GM12878 (cell line): ENCODE measurements around the gene CKAP5. TPM values are rescaled to one million over a fixed set of nuclear protein-coding genes. Genes with fewer than 3 reads are reported as not detected.

Source experiments
- ATAC-seq: fragments of 200-7000 bp; cut with Tn5 transposase; 3 replicates; pipeline ENCODE4 v1.9.1; 2020; ENCODE audit warnings: mild to moderate bottlenecking, moderate library complexity
- BruUV-seq: library from RNA; stranded (reverse); fragments of 400-500 nt; replicated peaks from 2 replicates; lab custom pipeline; 2021; lab: Mats Ljungman, UMichigan
- CTCF ChIA-PET: fragments of 300-600 bp; sonication (Branson Sonifier 250); formaldehyde crosslinking; extraction: SDS; loops from one replicate; lab custom pipeline; 2021; ENCODE audit warnings: inconsistent platforms; lab: Yijun Ruan, JAX
- POLR2A ChIA-PET: fragments of 350-600 bp; formaldehyde crosslinking; extraction: SDS; loops from one replicate; lab custom pipeline; 2021; ENCODE audit warnings: inconsistent platforms; lab: Charles Lee
- RAD21 ChIA-PET: fragments of 300-600 bp; sonication (Branson Sonifier 250); formaldehyde crosslinking; loops from one replicate; lab custom pipeline; 2023; ENCODE audit warnings: antibody characterized with exemption; ENCODE audit not compliant: unreplicated experiment; lab: Charles Lee
- SMC1A ChIA-PET: fragments of 300-600 bp; sonication (Branson Sonifier 250); formaldehyde crosslinking; loops from one replicate; lab custom pipeline; 2023; ENCODE audit not compliant: unreplicated experiment, uncharacterized antibody; lab: Charles Lee
- DNase-seq: peaks from one replicate; pipeline ENCODE4 v3.0.0-alpha.2; 2011; ENCODE audit warnings: low read depth, low spot score
- FAIRE-seq: peaks from 3 replicates; lab custom pipeline; 2011; peaks lifted over from hg19 to GRCh38; lab: Jason Lieb, UNC
- H2AFZ ChIP-seq: 2 replicates; pipeline ENCODE4 v1.6.0; 2011; ENCODE audit warnings: low read depth, low read length, control low read depth; ENCODE audit not compliant: control insufficient read depth
- H3K27ac ChIP-seq: 2 replicates; pipeline ENCODE4 v1.5.1; 2011; ENCODE audit warnings: control low read depth; ENCODE audit not compliant: control insufficient read depth, insufficient read depth
- H3K27me3 ChIP-seq, 2 experiments: replicated peaks in 1 of 2; 2 replicates each; pipeline versions ENCODE4 v1.6.0 to v1.6.1; 2011; ENCODE audit warnings: low read length in 1 of 2; ENCODE audit not compliant: control insufficient read depth in 2 of 2, insufficient read depth in 2 of 2
- H3K36me3 ChIP-seq, 2 experiments: 2 replicates each; pipeline ENCODE4 v1.5.1; 2011; ENCODE audit warnings: low read length in 1 of 2; ENCODE audit not compliant: control insufficient read depth in 2 of 2, insufficient read depth in 2 of 2
- H3K4me1 ChIP-seq: 2 replicates; pipeline ENCODE4 v1.6.1; 2011; ENCODE audit warnings: mild to moderate bottlenecking, low read length, moderate library complexity, mixed read lengths; ENCODE audit not compliant: control insufficient read depth, insufficient read depth
- H3K4me2 ChIP-seq: 2 replicates; pipeline ENCODE4 v1.6.0; 2011; ENCODE audit warnings: control low read depth; ENCODE audit not compliant: control insufficient read depth, insufficient read depth
- H3K4me3 ChIP-seq: fragments of 200-600 bp; sonication (generic); 2 replicates; pipeline ENCODE4 v1.5.1; 2016
- H3K79me2 ChIP-seq: 2 replicates; pipeline ENCODE4 v1.6.0; 2011; ENCODE audit warnings: low read length; ENCODE audit not compliant: control insufficient read depth, insufficient read depth
- H3K9ac ChIP-seq: 2 replicates; pipeline ENCODE4 v1.8.0; 2011; ENCODE audit warnings: low read length, control low read depth, mixed read lengths; ENCODE audit not compliant: control insufficient read depth, insufficient read depth
- H3K9me3 ChIP-seq: replicated peaks from 3 replicates; pipeline ENCODE4 v1.5.1; 2011; ENCODE audit warnings: mild to moderate bottlenecking, low read length; ENCODE audit not compliant: control insufficient read depth, insufficient read depth
- H4K20me1 ChIP-seq: 2 replicates; pipeline ENCODE4 v1.6.0; 2011; ENCODE audit not compliant: control insufficient read depth, insufficient read depth
- BACH1 ChIP-seq: fragments of 450-650 bp; IDR thresholded peaks from 2 replicates; pipeline ENCODE4 v1.6.1; 2017; ENCODE audit warnings: mild to moderate bottlenecking, borderline replicate concordance
- CBX3 ChIP-seq: fragments of 200-600 bp; sonication (generic); IDR thresholded peaks from 2 replicates; pipeline ENCODE4 v1.6.1; 2016; ENCODE audit warnings: low read depth, borderline replicate concordance
- CHD4 ChIP-seq: fragments of 200-600 bp; sonication (generic); IDR thresholded peaks from 2 replicates; pipeline ENCODE4 v1.6.1; 2016; ENCODE audit warnings: mild to moderate bottlenecking
- CREM ChIP-seq: IDR thresholded peaks from 2 replicates; pipeline ENCODE4 v1.6.1; 2014; ENCODE audit warnings: antibody characterized with exemption, low read depth
- ELK1 ChIP-seq: IDR thresholded peaks from 2 replicates; pipeline ENCODE4 v1.6.1; 2012; ENCODE audit warnings: low read depth, low read length, improper control_type of control experiment
- ETV6 ChIP-seq, 2 experiments: fragments of 450-650 bp in 1 of 2; IDR thresholded peaks in 1 of 2; conservative IDR thresholded peaks in 1 of 2; 2 replicates each; pipeline ENCODE4 v1.6.1; 2014; ENCODE audit warnings: antibody characterized with exemption in 1 of 2, borderline replicate concordance in 1 of 2, low read depth in 1 of 2, mild to moderate bottlenecking in 1 of 2, moderate library complexity in 1 of 2
- FOXK2 ChIP-seq: fragments of 450-650 bp; IDR thresholded peaks from 2 replicates; pipeline ENCODE4 v1.6.1; 2017; ENCODE audit warnings: mild to moderate bottlenecking, moderate library complexity
- IRF5 ChIP-seq: fragments of 450-650 bp; IDR thresholded peaks from 2 replicates; pipeline ENCODE4 v1.6.1; 2017; ENCODE audit warnings: borderline replicate concordance
- MTA3 ChIP-seq: IDR thresholded peaks from 2 replicates; pipeline ENCODE4 v1.6.1; 2012; ENCODE audit warnings: low read length, inconsistent platforms, borderline replicate concordance
- PKNOX1 ChIP-seq: fragments of 450-650 bp; IDR thresholded peaks from 2 replicates; pipeline ENCODE4 v1.6.1; 2016; ENCODE audit warnings: mild to moderate bottlenecking
- RB1 ChIP-seq: fragments of 450-650 bp; formaldehyde crosslinking; IDR thresholded peaks from 2 replicates; pipeline ENCODE4 v1.6.1; 2017; ENCODE audit warnings: mild to moderate bottlenecking, borderline replicate concordance
- SREBF2 ChIP-seq: IDR thresholded peaks from 2 replicates; pipeline ENCODE4 v1.6.1; 2012; ENCODE audit warnings: mild to moderate bottlenecking, low read length
- YY1 ChIP-seq: IDR thresholded peaks from 2 replicates; pipeline ENCODE4 v1.6.1; 2011; ENCODE audit warnings: low read depth, mild to moderate bottlenecking, low read length
- ZNF24 ChIP-seq: fragments of 450-650 bp; IDR thresholded peaks from 2 replicates; pipeline ENCODE4 v1.6.1; 2017; ENCODE audit warnings: antibody characterized with exemption, mild to moderate bottlenecking
- ZZZ3 ChIP-seq: IDR thresholded peaks from 2 replicates; pipeline ENCODE4 v1.6.1; 2011; ENCODE audit warnings: low read depth; ENCODE audit not compliant: control insufficient read depth, insufficient read length
- WGBS: methylation state at CpG from one replicate; pipeline ENCODE4 v1.1.6; 2016; ENCODE audit warnings: low lambda C conversion rate; ENCODE audit not compliant: insufficient replicate concordance, insufficient coverage; ENCODE audit errors: missing lambda C conversion rate; 5-methylcytosine and 5-hydroxymethylcytosine counted together
- in situ Hi-C: fragments of 300-500 bp; cut with MboI; formaldehyde crosslinking; loops from 9 replicates; pipeline ENCODE4 v1.14.3; 2018; ENCODE audit warnings: mixed read lengths
- intact Hi-C: fragments of 100-400 bp; cut with micrococcal nuclease; formaldehyde crosslinking; loops from one replicate; pipeline ENCODE4 v1.14.2; 2022; ENCODE audit not compliant: unreplicated experiment
- polyA plus RNA-seq, 11 experiments: library from polyadenylated mRNA; depleted of rRNA in 4 of 11; unstranded in 6 of 11; stranded (reverse) in 5 of 11; fragments of >200 nt; fragmentation: Nextera tagmentation in 4 of 11; fragmentation: Illumina TruSeq in 1 of 11; extraction: Ambion mirVana in 4 of 11; extraction: Trizol in 1 of 11; gene quantifications; 1 replicate in 1 of 11; 2 replicates in 10 of 11; pipeline versions ENCODE4 v1.2.1 to v1.2.3, GENCODE V29; 2011 to 2016; ENCODE audit warnings: inconsistent platforms in 2 of 11, missing spikeins in 2 of 11, low read depth in 1 of 11
- total RNA-seq, 4 experiments: library from RNA; depleted of rRNA in 3 of 4; stranded (reverse); fragments of >200 nt in 3 of 4; fragmentation: Illumina TruSeq in 1 of 4; extraction: Trizol in 1 of 4; gene quantifications; 2 replicates each; pipeline versions ENCODE4 v1.2.1 to v1.2.3, GENCODE V29; 2013 to 2021
- TF ChIP-seq, protein P1 (sequence below): fragments of 450-650 bp; IDR thresholded peaks from 2 replicates; pipeline ENCODE4 v1.6.1; 2016; ENCODE audit warnings: mild to moderate bottlenecking

CKAP5 gene
- total and polyA plus RNA-seq, 10 of the 15 experiments (the other 5 are each of a cell fraction or from before 2014, with no cell fraction given): 20.1 to 161 (median 79.8) TPM

DNA sequence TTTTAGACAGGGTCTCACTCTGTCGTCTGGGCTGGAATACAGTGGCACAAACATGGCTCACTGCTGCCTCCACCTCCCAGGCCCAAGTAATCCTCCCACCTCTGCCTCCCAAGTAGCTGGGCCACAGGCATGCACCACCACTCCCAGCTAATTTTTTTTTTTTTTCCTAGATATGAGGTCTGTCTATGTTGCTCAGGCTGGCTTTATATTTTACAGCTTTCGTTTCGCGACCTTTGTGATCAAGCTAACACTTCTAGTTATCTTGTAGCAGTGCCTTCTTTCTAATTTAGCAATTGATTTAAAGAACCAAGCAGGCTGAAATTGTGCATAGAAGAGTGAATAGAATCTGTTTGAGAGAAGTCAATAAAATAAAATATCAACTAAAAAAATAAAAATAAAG, 11.3 kb downstream of the CKAP5 start:
- WGBS: 84% methylated on average over 4 of the region's 4 CpGs
- no peaks in the 10 kb centered on the region; a peak in 1 of 4 replicates for H3K36me3 ChIP-seq
- H2AFZ ChIP-seq: no peak overlapping the region
- DNase-seq: no peak
- RAD21 ChIA-PET: no interaction called here
- no peak overlapping the region for H3K4me3 ChIP-seq
- intact Hi-C loops: no loop called here
- TF ChIP-seq ELK1: no peak
- TF ChIP-seq PKNOX1: no peak
- TF ChIP-seq ETV6 (conservative IDR thresholded peaks at IDR 0.05 in 1 of 2, IDR thresholded peaks at IDR 0.05 in 1 of 2; ENCODE audit: borderline replicate concordance in 1 of 2, low read depth in 1 of 2): no peak
- no peak for TF ChIP-seq IRF5
- no peak for TF ChIP-seq RB1
- no peak for TF ChIP-seq MTA3
- TF ChIP-seq, protein P1, sequence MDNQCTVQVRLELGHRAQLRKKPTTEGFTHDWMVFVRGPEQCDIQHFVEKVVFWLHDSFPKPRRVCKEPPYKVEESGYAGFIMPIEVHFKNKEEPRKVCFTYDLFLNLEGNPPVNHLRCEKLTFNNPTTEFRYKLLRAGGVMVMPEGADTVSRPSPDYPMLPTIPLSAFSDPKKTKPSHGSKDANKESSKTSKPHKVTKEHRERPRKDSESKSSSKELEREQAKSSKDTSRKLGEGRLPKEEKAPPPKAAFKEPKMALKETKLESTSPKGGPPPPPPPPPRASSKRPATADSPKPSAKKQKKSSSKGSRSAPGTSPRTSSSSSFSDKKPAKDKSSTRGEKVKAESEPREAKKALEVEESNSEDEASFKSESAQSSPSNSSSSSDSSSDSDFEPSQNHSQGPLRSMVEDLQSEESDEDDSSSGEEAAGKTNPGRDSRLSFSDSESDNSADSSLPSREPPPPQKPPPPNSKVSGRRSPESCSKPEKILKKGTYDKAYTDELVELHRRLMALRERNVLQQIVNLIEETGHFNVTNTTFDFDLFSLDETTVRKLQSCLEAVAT: no peak
- no peak for TF ChIP-seq CREM
- no peak for TF ChIP-seq FOXK2
- no peak for TF ChIP-seq YY1
- TF ChIP-seq CBX3: no peak
- no peak for TF ChIP-seq ZNF24
- no peak for TF ChIP-seq ZZZ3
- TF ChIP-seq SREBF2: no peak
- no peak for TF ChIP-seq BACH1
- TF ChIP-seq CHD4: no peak
- TF ChIP-seq, all 136 proteins: peak for 0
- ChIA-PET POLR2A (no interaction called here), SMC1A (no interaction called here), CTCF (interaction anchor here (0.6 kb wide), 1 partner anchor 98 kb away, joined by 3 read pairs; no protein-coding TSS in a partner anchor)
- Histone ChIP-seq H3K79me2 (peaks cover 83% of the 10 kb centered on the region), H3K4me2 (no peak overlapping the region), H3K9me3 (no peaks in the 10 kb centered on the region), H4K20me1 (no peaks in the 10 kb centered on the region), H3K4me1 (no peaks in the 10 kb centered on the region), H3K27me3 (no peaks in the 10 kb centered on the region), H3K27ac (no peak overlapping the region), H3K9ac (no peak overlapping the region)
- FAIRE-seq (no peak), ATAC-seq (no peak)
- no TSS peak for BruUV-seq
- in situ Hi-C loops: no loop called here
